Naive thymus-derived CD8-positive, alpha-beta T cell (primary cell): ENCODE results near the gene FLT1. TPM values are rescaled to one million over a fixed set of nuclear protein-coding genes. Genes with fewer than 3 reads are reported as not detected.
A peak's percentile ranks its signal among the peaks of the same experiment; 100 is the strongest.

Experiments
- ATAC-seq, 2 donors: fragments of 150-1000 bp; cut with Tn5 transposase in 1 of 2; sonication (Bioruptor Pico), chemical (Tn5 transposase) in 1 of 2; 1 replicate in 1 of 2; 2 replicates in 1 of 2; pipeline ENCODE4 v1.10.0; 2021; ENCODE audit warnings: mild to moderate bottlenecking in 2 of 2, moderate library complexity in 2 of 2
- POLR2A ChIA-PET: fragments of 350-600 bp; sonication (Branson Sonifier 250); formaldehyde crosslinking; loops from one replicate; lab custom pipeline; 2021; ENCODE audit warnings: antibody characterized with exemption; lab: Charles Lee
- DNase-seq, 10 donors: peaks; one replicate each; pipeline versions ENCODE4 v3.0.0 to v3.0.0-alpha.2; 2020 to 2022
- H3K27ac Mint-ChIP-seq, 10 donors: one replicate each; pipeline ENCODE4 v1.8.0; 2020 to 2022; ENCODE audit warnings: mild to moderate bottlenecking in 10 of 10, mixed read lengths in 10 of 10, moderate library complexity in 4 of 10, inconsistent platforms in 1 of 10
- H3K27me3 Mint-ChIP-seq, 5 donors: one replicate each; pipeline ENCODE4 v1.8.0; 2021 to 2022; ENCODE audit warnings: mixed read lengths in 5 of 5
- H3K36me3 Mint-ChIP-seq, 3 donors: one replicate each; pipeline ENCODE4 v1.8.0; 2020 to 2022; ENCODE audit warnings: mixed read lengths in 3 of 3, mild to moderate bottlenecking in 2 of 3, inconsistent platforms in 1 of 3
- H3K4me1 Mint-ChIP-seq, 4 donors: one replicate each; pipeline ENCODE4 v1.8.0; 2021 to 2022; ENCODE audit warnings: mixed read lengths in 4 of 4
- H3K4me3 Mint-ChIP-seq, 10 donors: one replicate each; pipeline ENCODE4 v1.8.0; 2020 to 2022; ENCODE audit warnings: mild to moderate bottlenecking in 10 of 10, mixed read lengths in 10 of 10, moderate library complexity in 6 of 10, inconsistent platforms in 1 of 10
- H3K9me3 Mint-ChIP-seq, 9 donors: one replicate each; pipeline ENCODE4 v1.8.0; 2020 to 2022; ENCODE audit warnings: mixed read lengths in 9 of 9, mild to moderate bottlenecking in 3 of 9, inconsistent platforms in 1 of 9, moderate library complexity in 1 of 9
- polyA plus RNA-seq, 3 donors: library from polyadenylated mRNA; unstranded; fragments of 300-500 nt; fragmentation: Illumina TruSeq; gene quantifications; one replicate each; pipeline ENCODE4 v1.2.3, GENCODE V29; 2021
- total RNA-seq, 8 experiments: library from RNA in 2 of 8; stranded (reverse) in 2 of 8; gene quantifications; one replicate each; pipeline ENCODE4 v1.2.3 and lab custom pipeline; 2021 to 2026

The FLT1 gene
- total and polyA plus RNA-seq, 5 experiments from 2014 or later = 0.97 to 2.4 (median 1.3) TPM

- H3K9me3 Mint-ChIP-seq = no peaks in the 10 kb centered on the region
- ATAC-seq = no peak
- H3K4me1 Mint-ChIP-seq = peaks cover 0 to 3% (median 0%) of the 10 kb centered on the region in 4 donors
- no peak overlapping the region for H3K27ac Mint-ChIP-seq
- H3K36me3 Mint-ChIP-seq = peaks cover 0 to 2% (median 0%) of the 10 kb centered on the region in 3 donors
- DNase-seq = no peak
- POLR2A ChIA-PET = no interaction called here
- no peak overlapping the region for H3K4me3 Mint-ChIP-seq
- no peaks in the 10 kb centered on the region for H3K27me3 Mint-ChIP-seq
Observed at GRCh38 chr13:28338006-28338574, 156.8 kb downstream of the FLT1 start.

- Mint-ChIP-seq H3K9me3 (no peaks in the 10 kb centered on the region), H3K4me1 (peaks cover 0 to 3% (median 0%) of the 10 kb centered on the region in 4 donors), H3K4me3 (no peak overlapping the region), H3K27ac (no peak overlapping the region), H3K36me3 (peaks cover 0 to 2% (median 0%) of the 10 kb centered on the region in 3 donors), H3K27me3 (no peaks in the 10 kb centered on the region)
- DNase-seq = no peak
- ATAC-seq = no peak
- POLR2A ChIA-PET = no interaction called here
Observed at GRCh38 chr13:28337166-28338005, 157.5 kb downstream of the FLT1 start.

GRCh38 chr13:28336193-28336657 is 158.7 kb downstream of the FLT1 start:
- DNase-seq (no peak), ATAC-seq (no peak)
- Mint-ChIP-seq H3K27me3 (no peaks in the 10 kb centered on the region), H3K9me3 (no peaks in the 10 kb centered on the region), H3K4me1 (no peaks in the 10 kb centered on the region), H3K27ac (no peak overlapping the region), H3K36me3 (peaks cover 0 to 2% (median 0%) of the 10 kb centered on the region in 3 donors), H3K4me3 (no peak overlapping the region)
- POLR2A ChIA-PET = no interaction called here

GRCh38 chr13:28333204-28333881 is 161.6 kb downstream of the FLT1 start:
- no peak overlapping the region for H3K27ac Mint-ChIP-seq
- H3K27me3 Mint-ChIP-seq = no peaks in the 10 kb centered on the region
- POLR2A ChIA-PET = interaction anchor here (0.5 kb wide), 1 partner anchor 1823 kb away, joined by 3 read pairs; no protein-coding TSS in a partner anchor
- ATAC-seq = no peak
- no peaks in the 10 kb centered on the region for H3K36me3 Mint-ChIP-seq
- no peaks in the 10 kb centered on the region for H3K9me3 Mint-ChIP-seq
- no peak for DNase-seq
- H3K4me1 Mint-ChIP-seq = no peaks in the 10 kb centered on the region
- no peak overlapping the region for H3K4me3 Mint-ChIP-seq

GRCh38 chr13:28329395-28330158 is 165.4 kb downstream of the FLT1 start:
- Mint-ChIP-seq H3K9me3 (no peaks in the 10 kb centered on the region), H3K4me3 (no peak overlapping the region), H3K27me3 (no peaks in the 10 kb centered on the region), H3K36me3 (no peaks in the 10 kb centered on the region), H3K4me1 (no peaks in the 10 kb centered on the region), H3K27ac (no peak overlapping the region)
- POLR2A ChIA-PET = no interaction called here
- DNase-seq (no peak), ATAC-seq (no peak)

GRCh38 chr13:28328271-28328607 is 166.7 kb downstream of the FLT1 start:
- H3K27me3 Mint-ChIP-seq = no peaks in the 10 kb centered on the region
- ATAC-seq (no peak), DNase-seq (no peak)
- peaks cover 0 to 3% (median 0%) of the 10 kb centered on the region in 4 donors for H3K4me1 Mint-ChIP-seq
- no peaks in the 10 kb centered on the region for H3K36me3 Mint-ChIP-seq
- H3K9me3 Mint-ChIP-seq = no peaks in the 10 kb centered on the region
- no peak overlapping the region for H3K4me3 Mint-ChIP-seq
- H3K27ac Mint-ChIP-seq = no peak overlapping the region
- POLR2A ChIA-PET = no interaction called here

GRCh38 chr13:28327373-28328270 is 167.3 kb downstream of the FLT1 start:
- peaks cover 0 to 3% (median 0%) of the 10 kb centered on the region in 4 donors for H3K4me1 Mint-ChIP-seq
- no peaks in the 10 kb centered on the region for H3K9me3 Mint-ChIP-seq
- DNase-seq = no peak
- H3K27ac Mint-ChIP-seq = no peak overlapping the region
- no peak overlapping the region for H3K4me3 Mint-ChIP-seq
- ATAC-seq = no peak
- POLR2A ChIA-PET = no interaction called here
- no peaks in the 10 kb centered on the region for H3K36me3 Mint-ChIP-seq
- no peaks in the 10 kb centered on the region for H3K27me3 Mint-ChIP-seq

GRCh38 chr13:28326056-28326455 is 168.9 kb downstream of the FLT1 start:
- ATAC-seq = no peak
- Mint-ChIP-seq H3K27me3 (no peaks in the 10 kb centered on the region), H3K9me3 (no peaks in the 10 kb centered on the region), H3K27ac (no peak overlapping the region), H3K36me3 (no peaks in the 10 kb centered on the region), H3K4me3 (no peak overlapping the region), H3K4me1 (peaks cover 0 to 3% (median 0%) of the 10 kb centered on the region in 4 donors)
- no peak for DNase-seq
- POLR2A ChIA-PET = no interaction called here

GRCh38 chr13:28325022-28325421 is 169.9 kb downstream of the FLT1 start:
- Mint-ChIP-seq H3K27me3 (no peaks in the 10 kb centered on the region), H3K4me1 (peaks cover 0 to 3% (median 0%) of the 10 kb centered on the region in 4 donors), H3K9me3 (no peaks in the 10 kb centered on the region), H3K4me3 (no peak overlapping the region), H3K27ac (no peak overlapping the region), H3K36me3 (no peaks in the 10 kb centered on the region)
- POLR2A ChIA-PET = no interaction called here
- DNase-seq (no peak), ATAC-seq (no peak)

GRCh38 chr13:28324181-28324789 is 170.6 kb downstream of the FLT1 start:
- Mint-ChIP-seq H3K27me3 (no peaks in the 10 kb centered on the region), H3K9me3 (no peaks in the 10 kb centered on the region), H3K4me1 (peaks cover 0 to 3% (median 0%) of the 10 kb centered on the region in 4 donors), H3K4me3 (no peak overlapping the region), H3K36me3 (no peaks in the 10 kb centered on the region), H3K27ac (peak overlapping the region in 1 of 10 donors; percentile 77)
- POLR2A ChIA-PET = no interaction called here
- ATAC-seq (peak in 1 of 2 donors; percentile 57), DNase-seq (peak; percentile 11 to 72 (median 46))

GRCh38 chr13:28322256-28322905 is 172.5 kb downstream of the FLT1 start:
- ATAC-seq = no peak
- no peak overlapping the region for H3K4me3 Mint-ChIP-seq
- DNase-seq = no peak
- H3K9me3 Mint-ChIP-seq = no peaks in the 10 kb centered on the region
- POLR2A ChIA-PET = no interaction called here
- H3K27me3 Mint-ChIP-seq = no peaks in the 10 kb centered on the region
- H3K4me1 Mint-ChIP-seq = peaks cover 0 to 3% (median 0%) of the 10 kb centered on the region in 4 donors
- H3K36me3 Mint-ChIP-seq = no peaks in the 10 kb centered on the region
- no peak overlapping the region for H3K27ac Mint-ChIP-seq
